Stimulated activated CD8-positive, alpha-beta memory T cell treated with anti-CD3 and anti-CD28 coated beads, Interleukin-15, amount 100 ng/mL, for 4 hours (primary cell): ENCODE data around the gene RSPH9.
A peak's percentile ranks its signal among the peaks of the same experiment; 100 is the strongest.
"Not testable (repeated sequence)": the region's sequence is repeated elsewhere in the genome, so short reads cannot be mapped to it uniquely, and the experiment has no call there.

Experiments used
- DNase-seq, 2 donors: peaks; one replicate each; pipeline ENCODE4 v3.0.0-alpha.2; 2020; ENCODE audit warnings: low read depth in 2 of 2

The RSPH9 gene

GRCh38 chr6:43629104-43629504, 15.7 kb upstream of the RSPH9 start, which contains the start of gene GTPBP2:
Gene GTPBP2 (minus strand): TSS chr6:43629264. CDS start chr6:43629162, 102 bp downstream.
- peak; percentile 91 to 96 for DNase-seq

DNA sequence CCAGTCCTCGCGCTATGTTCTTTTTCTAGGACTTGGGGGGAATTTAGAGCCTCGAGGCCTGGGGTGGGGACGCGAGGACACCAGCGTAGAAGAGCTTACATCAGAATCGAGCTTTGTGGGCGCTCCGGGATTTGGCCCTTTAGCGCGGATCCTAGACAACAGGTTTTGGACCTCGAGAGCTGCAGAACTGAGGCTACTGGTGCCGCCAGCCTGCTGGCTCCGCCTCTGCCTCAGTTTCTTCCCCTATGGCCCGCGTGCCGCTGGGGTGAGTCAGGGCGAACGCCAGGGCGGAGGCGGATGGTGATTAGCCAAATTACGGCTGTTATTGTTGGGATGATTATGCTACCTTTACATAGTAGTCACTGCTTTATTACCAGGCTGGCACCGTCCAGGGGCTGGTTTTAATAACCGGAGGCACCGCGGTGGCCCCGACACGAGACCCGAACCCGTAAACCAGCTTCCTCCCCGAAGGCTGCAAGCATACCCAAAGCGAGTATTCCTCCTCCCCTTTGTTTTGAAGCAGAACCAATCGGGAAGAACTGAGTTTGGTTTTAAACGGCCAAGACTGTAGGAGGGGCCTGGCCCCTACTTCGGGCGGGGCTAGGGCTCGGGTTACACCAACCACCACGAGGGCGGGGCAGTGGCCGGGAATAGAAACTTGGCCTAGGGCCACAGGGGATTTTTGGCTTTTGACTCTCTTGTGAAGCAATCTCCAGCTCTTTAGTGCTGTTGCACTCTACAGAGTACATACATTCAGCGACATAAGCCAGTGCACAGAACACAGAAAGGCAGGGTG, 15.1 kb upstream of the RSPH9 start:
- peak; percentile 67 to 72 for DNase-seq

DNA sequence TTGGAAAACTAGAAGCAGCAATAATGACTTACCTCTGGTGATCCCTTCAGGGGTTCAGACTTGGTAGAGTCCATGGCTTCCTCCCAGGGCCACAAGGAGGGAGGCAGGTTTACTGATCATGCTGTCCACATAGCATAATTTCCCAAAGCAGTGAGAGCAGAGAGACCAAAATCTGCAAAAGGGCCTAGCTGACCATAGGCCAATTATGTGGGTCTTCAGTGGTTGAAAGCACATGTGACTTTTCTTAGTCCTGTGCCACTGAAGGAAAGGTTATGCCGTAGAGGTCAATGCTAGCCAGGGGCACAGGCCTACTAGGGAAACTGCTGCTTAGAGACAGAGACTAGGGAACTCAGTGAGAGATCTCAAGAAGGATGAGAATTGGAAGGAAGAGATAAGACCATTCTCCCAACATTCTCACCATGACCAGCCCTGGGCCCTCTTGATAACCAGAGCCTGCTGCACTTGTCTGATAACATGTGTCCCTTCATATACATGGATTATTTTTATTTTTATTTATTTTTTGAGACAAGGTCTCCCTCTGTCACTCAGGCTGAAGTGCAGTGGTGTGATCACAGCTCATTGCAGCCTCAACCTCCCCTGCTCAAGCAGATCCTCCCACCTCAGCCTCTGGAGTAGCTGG, 13.7 kb upstream of the RSPH9 start:
- no peak for DNase-seq

DNA sequence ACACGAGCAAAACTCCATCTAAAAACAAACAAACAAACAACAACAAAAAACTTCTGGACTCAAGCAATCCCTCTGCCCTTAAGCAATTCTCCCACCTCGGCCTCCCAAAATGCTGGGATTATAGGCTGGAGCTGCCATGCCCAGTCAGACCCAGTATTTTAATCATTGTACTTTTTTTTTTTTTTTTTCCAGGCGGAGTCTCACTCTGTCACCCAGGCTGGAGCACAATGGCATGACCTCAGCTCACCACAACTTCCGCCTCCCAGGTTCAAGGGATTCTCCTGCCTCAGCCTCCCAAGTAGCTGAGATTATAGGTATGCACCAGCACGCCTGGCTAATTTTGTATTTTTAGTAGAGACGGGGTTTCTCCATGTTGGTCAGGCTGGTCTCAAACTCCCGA, 11.8 kb upstream of the RSPH9 start:
- not testable (repeated sequence) for DNase-seq

GRCh38 chr6:43634702-43635303, 10.0 kb upstream of the RSPH9 start:
- no peak for DNase-seq

DNA sequence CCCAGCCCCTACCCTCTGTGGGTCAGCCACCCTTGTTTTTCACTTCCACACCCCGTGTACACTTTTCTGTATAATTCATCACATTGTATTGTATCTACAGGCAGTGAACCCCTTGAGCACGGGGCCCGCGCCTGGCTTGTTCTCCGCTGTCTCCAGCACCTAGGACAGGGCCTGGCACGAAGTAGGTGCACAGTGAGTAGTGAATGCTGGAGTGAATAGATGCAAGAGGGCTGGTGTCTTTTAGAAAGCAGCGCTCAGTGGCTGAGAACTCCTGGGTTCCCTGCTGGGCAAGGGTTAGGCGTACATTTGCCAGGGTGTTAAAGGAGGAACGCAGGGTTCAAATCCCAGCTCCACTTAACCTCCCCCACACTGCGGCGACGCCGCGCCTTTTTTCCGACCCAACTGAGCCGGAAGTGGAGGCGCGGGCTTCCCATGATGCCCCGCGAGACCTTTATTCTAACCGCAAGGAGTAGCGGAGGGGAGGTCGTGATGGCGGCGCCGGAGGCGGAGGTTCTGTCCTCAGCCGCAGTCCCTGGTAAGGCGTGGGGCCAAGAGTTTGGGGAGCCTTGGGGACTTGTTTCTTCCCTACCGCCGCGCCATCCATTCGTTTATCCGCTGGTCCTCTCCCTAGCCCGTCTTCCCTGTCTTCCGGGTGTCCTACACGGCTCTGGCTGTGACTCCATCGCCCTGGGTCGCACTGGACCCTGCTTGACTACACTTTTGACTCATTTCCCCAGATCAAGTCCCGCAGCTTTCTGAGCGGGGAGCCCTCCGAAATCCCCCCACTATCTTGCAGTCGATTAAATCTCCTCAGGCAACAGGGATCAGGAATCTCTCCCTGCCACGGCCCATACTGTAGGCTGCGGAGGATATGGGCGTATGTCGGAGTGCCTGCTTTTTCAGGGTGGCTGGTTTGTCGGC, 9.2 kb upstream of the RSPH9 start, which contains the start of gene MAD2L1BP:
Gene MAD2L1BP (plus strand): TSS at position 454 of the 921 bp plus-strand sequence. CDS start 36 bp downstream, at position 490.
- peak; percentile 76 for DNase-seq

- no peak for DNase-seq
These were observed 8.6 kb upstream of the RSPH9 start for GRCh38 chr6:43636308-43636659.

DNA sequence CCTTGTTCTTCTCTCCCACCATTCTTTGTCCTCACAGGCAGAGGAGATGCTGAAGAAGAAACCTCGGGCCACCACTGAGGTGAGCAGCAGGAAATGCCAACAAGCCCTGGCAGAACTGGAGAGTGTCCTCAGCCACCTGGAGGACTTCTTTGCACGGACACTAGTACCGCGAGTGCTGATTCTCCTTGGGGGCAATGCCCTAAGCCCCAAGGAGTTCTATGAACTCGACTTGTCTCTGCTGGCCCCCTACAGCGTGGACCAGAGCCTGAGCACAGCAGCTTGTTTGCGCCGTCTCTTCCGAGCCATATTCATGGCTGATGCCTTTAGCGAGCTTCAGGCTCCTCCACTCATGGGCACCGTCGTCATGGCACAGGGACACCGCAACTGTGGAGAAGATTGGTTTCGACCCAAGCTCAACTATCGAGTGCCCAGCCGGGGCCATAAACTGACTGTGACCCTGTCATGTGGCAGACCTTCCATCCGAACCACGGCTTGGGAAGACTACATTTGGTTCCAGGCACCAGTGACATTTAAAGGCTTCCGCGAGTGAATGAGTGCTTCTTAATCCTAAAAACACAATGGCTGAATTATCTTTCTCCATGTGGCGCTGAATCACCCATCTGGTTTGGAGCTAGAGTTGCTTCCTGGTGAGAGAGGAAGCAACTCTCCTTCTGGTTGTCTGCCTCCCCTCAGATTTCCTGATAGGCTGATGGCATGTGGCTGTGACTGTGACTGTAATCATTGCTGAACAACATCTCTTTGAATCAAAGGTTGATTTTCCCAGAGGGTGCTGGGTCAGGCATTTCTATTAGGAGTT, 4.6 kb upstream of the RSPH9 start:
- no peak for DNase-seq

GRCh38 chr6:43645613-43645964, 753 bp downstream of the RSPH9 start:
- no peak for DNase-seq

GRCh38 chr6:43647613-43648012, 2.8 kb downstream of the RSPH9 start:
- DNase-seq = no peak

DNA sequence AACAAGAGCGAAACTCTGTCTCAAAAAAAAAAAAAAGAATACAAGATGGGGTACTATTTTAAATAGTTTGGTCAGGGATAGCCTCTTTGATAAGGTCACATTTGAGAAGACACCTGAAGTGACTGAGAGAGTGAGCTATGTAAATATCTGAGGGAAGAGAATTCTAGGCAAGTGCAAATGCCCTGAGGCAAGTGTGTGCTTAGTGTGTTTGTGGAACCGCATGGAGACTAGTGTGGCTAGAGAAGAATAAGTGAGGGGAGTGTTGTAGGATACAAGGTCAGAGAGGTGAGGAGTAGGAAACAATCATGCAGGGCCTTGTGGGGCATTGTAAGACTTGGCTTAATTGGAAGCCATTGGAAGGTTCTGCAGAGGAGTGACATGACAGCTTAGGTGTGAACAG, 3.4 kb downstream of the RSPH9 start:
- no peak for DNase-seq

GRCh38 chr6:43652822-43653221, 8.0 kb downstream of the RSPH9 start:
- DNase-seq = not testable (repeated sequence)

GRCh38 chr6:43657221-43657802, 12.5 kb downstream of the RSPH9 start:
- no peak for DNase-seq

DNA sequence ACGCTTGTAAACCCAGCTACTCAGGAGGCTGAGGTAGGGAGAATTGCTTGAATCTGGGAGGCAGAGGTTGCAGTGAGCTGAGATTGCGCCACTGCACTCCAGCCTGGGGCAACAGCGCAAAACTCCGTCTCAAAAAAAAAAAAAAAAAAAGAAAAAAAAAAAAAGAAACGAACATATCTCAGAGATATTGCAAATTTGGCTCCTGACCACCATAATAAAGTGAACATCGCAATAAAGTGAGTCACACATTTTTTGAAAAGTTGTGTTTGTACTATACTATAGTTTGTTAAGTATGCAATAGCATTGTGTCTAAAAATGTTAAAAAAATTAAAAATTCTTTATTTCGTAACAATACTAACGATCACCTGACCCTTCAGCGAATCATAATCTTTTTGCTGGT, 13.3 kb downstream of the RSPH9 start:
- no peak for DNase-seq

DNA sequence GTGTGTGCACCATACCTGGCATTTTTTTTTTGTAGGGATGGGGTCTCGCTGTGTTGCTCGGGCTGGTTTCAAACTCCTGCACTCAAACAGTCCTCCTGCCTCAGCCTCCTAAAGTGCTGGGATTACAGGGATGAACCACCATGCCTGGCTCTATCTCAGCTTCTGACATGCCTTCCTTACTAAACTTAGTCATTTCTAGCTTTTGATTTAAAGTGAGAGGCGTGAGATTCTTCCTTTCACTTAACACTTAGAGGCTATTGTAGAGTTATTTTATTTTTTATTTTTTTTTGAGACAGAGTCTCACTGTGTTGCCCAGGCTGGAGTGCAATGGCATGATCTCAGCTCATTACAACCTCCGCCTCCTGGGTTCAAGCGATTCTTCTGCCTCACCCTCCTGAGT, 18.1 kb downstream of the RSPH9 start:
- not testable (repeated sequence) for DNase-seq

GRCh38 chr6:43665376-43665775, 20.5 kb downstream of the RSPH9 start:
- no peak for DNase-seq

- no peak for DNase-seq
These were observed 21.5 kb downstream of the RSPH9 start for GRCh38 chr6:43666196-43666920.

DNA sequence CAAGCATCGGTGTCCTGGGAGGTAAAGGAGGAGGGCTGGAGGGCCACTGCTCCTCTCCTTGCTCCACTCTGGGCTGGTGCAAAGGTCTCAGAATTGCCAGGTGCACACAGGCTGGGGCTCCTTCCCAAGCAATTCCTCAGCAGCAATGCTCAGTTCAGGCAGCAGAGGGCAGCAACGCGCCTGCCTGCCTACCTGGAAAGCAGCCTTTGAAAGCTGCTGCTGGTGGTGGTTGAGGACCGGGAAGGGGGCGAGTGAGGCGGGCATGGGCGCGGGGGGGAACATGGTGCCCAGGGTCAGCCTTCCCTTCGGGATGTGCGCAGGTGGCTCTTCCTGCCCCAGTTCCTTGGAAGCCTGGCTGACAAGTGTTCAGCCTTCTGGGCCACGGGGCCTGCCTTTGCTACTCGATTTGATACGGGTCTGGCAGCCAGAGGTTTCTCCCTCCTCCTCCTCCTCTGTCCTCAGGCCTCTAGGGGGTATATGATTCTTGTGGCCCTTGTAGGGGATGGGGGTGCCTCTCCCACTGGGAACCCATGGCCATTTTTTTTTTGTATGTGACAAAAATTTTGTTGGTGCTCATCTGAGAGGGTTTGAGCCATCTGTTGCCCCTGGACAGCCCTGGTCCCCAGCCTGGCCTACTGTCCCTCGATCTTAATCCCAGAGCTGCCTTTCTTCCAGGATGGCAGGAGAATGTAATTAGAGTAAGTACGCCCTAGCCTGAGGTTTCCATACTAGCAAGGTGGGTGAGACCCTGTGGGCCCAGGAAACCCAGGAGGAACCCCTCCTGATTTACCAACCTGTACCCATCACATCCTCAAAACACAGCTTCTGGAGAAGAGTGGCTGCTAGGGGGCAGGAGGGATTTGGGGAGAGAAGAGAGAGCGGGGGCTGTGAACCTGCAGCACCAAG, 22.7 kb downstream of the RSPH9 start:
- DNase-seq = peak; percentile 31 to 60
